Stimulated activated CD8-positive, alpha-beta memory T cell treated with anti-CD3 and anti-CD28 coated beads, Interleukin-4, amount 100 ng/mL, for 4 hours (primary cell): ENCODE data around the gene RHOBTB3.
A peak's percentile ranks its signal among the peaks of the same experiment; 100 is the strongest.
"Not testable (repeated sequence)": the region's sequence is repeated elsewhere in the genome, so short reads cannot be mapped to it uniquely, and the experiment has no call there.

Experiments used
- DNase-seq, 2 donors: peaks; one replicate each; pipeline ENCODE4 v3.0.0-alpha.2; 2020; ENCODE audit warnings: low read depth in 2 of 2, low spot score in 1 of 2

The RHOBTB3 gene

GRCh38 chr5:95730730-95731570, at the start of gene RHOBTB3:
Gene RHOBTB3 (plus strand): TSS chr5:95731336. CDS start chr5:95731683, 347 bp downstream.
- DNase-seq, result peak; percentile 17 to 19

- DNase-seq, result no peak
Observed at GRCh38 chr5:95682891-95683290, 48.2 kb upstream of the RHOBTB3 start, which contains the start of gene SPATA9. Gene SPATA9 (minus strand): TSS chr5:95682991. CDS start chr5:95682854, 137 bp downstream.

GRCh38 chr5:95684361-95684760, 46.8 kb upstream of the RHOBTB3 start:
- no peak for DNase-seq

GRCh38 chr5:95686651-95687050, 44.5 kb upstream of the RHOBTB3 start:
- no peak for DNase-seq

GRCh38 chr5:95689680-95690079, 41.5 kb upstream of the RHOBTB3 start:
- DNase-seq, result no peak

GRCh38 chr5:95690333-95690732, 40.8 kb upstream of the RHOBTB3 start:
- no peak for DNase-seq

GRCh38 chr5:95697781-95698681, 33.1 kb upstream of the RHOBTB3 start:
- no peak for DNase-seq

GRCh38 chr5:95699337-95699736, 31.8 kb upstream of the RHOBTB3 start:
- no peak for DNase-seq

GRCh38 chr5:95701074-95701473, 30.1 kb upstream of the RHOBTB3 start:
- DNase-seq, result no peak

- no peak for DNase-seq
Observed at GRCh38 chr5:95704150-95704549, 27.0 kb upstream of the RHOBTB3 start.

GRCh38 chr5:95706196-95706595, 24.9 kb upstream of the RHOBTB3 start:
- not testable (repeated sequence) for DNase-seq

GRCh38 chr5:95707055-95707454, 24.1 kb upstream of the RHOBTB3 start:
- no peak for DNase-seq

GRCh38 chr5:95707534-95708188, 23.5 kb upstream of the RHOBTB3 start:
- DNase-seq, result not testable (repeated sequence)

- DNase-seq, result no peak
Observed at GRCh38 chr5:95708876-95709275, 22.3 kb upstream of the RHOBTB3 start.

GRCh38 chr5:95709967-95710650, 21.0 kb upstream of the RHOBTB3 start:
- DNase-seq, result no peak

GRCh38 chr5:95710651-95711500, 20.3 kb upstream of the RHOBTB3 start:
- DNase-seq, result not testable (repeated sequence)

GRCh38 chr5:95711501-95712346, 19.4 kb upstream of the RHOBTB3 start:
- no peak for DNase-seq

- no peak for DNase-seq
Observed at GRCh38 chr5:95712347-95712958, 18.7 kb upstream of the RHOBTB3 start.
